ENCODE results near the gene PDE7B. TPM values are rescaled to one million over a fixed set of nuclear protein-coding genes. Genes with fewer than 3 reads are reported as not detected.
"Not testable (repeated sequence)": the region's sequence is repeated elsewhere in the genome, so short reads cannot be mapped to it uniquely, and the experiment has no call there.

Gene PDE7B
- total and polyA plus RNA-seq, 10 donors, result 0.54 to 4.6 (median 1.5) TPM

GRCh38 chr6:135861189-135861588 lies 9.7 kb downstream of the PDE7B start:
- Histone ChIP-seq H3K4me3 (no peak overlapping the region), H3K27me3 (replicated peaks in 1 of 7) (no peaks in the 10 kb centered on the region), H3K9me3 (peaks cover 0 to 4% (median 0%) of the 10 kb centered on the region in 8 donors), H3K27ac (peak overlapping the region in 3 of 8 donors; percentile 9 to 22 (median 11)), H3K36me3 (no peaks in the 10 kb centered on the region), H3K4me1 (peaks cover 0 to 12% (median 0%) of the 10 kb centered on the region in 6 donors)
- 51 to 68% (median 59%) methylated on average over 1 of the region's 1 CpG for WGBS, 5 donors
- intact Hi-C loops (cut with DNase I; ENCODE audit: low total_unique reads), result no loop called here
- TF ChIP-seq CTCF (IDR thresholded peaks at IDR 0.05 in 8 of 11, conservative IDR thresholded peaks at IDR 0.05 in 3 of 11) (no peak), POLR2AphosphoS5 (IDR thresholded peaks at IDR 0.05) (no peak), POLR2A (IDR thresholded peaks at IDR 0.05) (no peak)
- no peak for DNase-seq

DNA sequence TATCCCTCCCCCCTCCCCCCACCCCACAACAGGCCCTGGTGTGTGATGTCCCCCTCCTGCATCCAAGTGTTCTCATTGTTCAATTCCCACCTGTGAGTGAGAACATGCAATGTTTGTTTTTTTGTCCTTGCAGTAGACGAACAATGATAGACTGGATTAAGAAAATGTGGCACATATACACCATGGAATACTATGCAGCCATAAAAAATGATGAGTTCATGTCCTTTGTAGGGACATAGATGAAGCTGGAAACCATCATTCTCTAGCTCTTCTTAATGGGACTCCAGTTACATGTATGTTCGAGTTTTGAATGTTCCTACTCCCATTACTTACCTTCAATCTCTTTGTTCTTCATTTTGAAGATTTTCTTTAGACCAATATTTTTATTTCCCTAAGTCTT lies 13.4 kb downstream of the PDE7B start:
- intact Hi-C loops (cut with DNase I; ENCODE audit: low total_unique reads); H3K4me3 ChIP-seq; DNase-seq; H3K9me3 ChIP-seq; H3K36me3 ChIP-seq; H3K27ac ChIP-seq; H3K27me3 ChIP-seq (replicated peaks in 1 of 7): not testable (repeated sequence)
- WGBS, 5 donors, result 68 to 95% (median 93%) methylated on average over 2 of the region's 2 CpGs
- H3K4me1 ChIP-seq, result peaks cover 0 to 12% (median 0%) of the 10 kb centered on the region in 6 donors

GRCh38 chr6:135866445-135867123 lies 15.1 kb downstream of the PDE7B start:
- TF ChIP-seq POLR2A (IDR thresholded peaks at IDR 0.05), result no peak
- TF ChIP-seq CTCF (IDR thresholded peaks at IDR 0.05 in 8 of 11, conservative IDR thresholded peaks at IDR 0.05 in 3 of 11), result no peak
- no peak for TF ChIP-seq POLR2AphosphoS5 (IDR thresholded peaks at IDR 0.05)
- Histone ChIP-seq H3K9me3 (peaks cover 0 to 4% (median 0%) of the 10 kb centered on the region in 8 donors), H3K36me3 (no peaks in the 10 kb centered on the region), H3K27ac (no peak overlapping the region), H3K27me3 (replicated peaks in 1 of 7) (no peaks in the 10 kb centered on the region), H3K4me1 (peaks cover 0 to 5% (median 0%) of the 10 kb centered on the region in 6 donors), H3K4me3 (no peak overlapping the region)
- DNase-seq, result no peak
- 88 to 95% (median 90%) methylated on average over 7 of the region's 7 CpGs for WGBS, 5 donors
- intact Hi-C loops (cut with DNase I; ENCODE audit: low total_unique reads), result no loop called here

- Histone ChIP-seq H3K27me3 (replicated peaks in 1 of 7) (no peaks in the 10 kb centered on the region), H3K36me3 (no peaks in the 10 kb centered on the region), H3K4me3 (no peak overlapping the region), H3K9me3 (peaks cover 0 to 4% (median 0%) of the 10 kb centered on the region in 8 donors), H3K4me1 (no peaks in the 10 kb centered on the region), H3K27ac (no peak overlapping the region)
- TF ChIP-seq POLR2A (IDR thresholded peaks at IDR 0.05) (no peak), POLR2AphosphoS5 (IDR thresholded peaks at IDR 0.05) (no peak), CTCF (IDR thresholded peaks at IDR 0.05 in 8 of 11, conservative IDR thresholded peaks at IDR 0.05 in 3 of 11) (no peak)
- DNase-seq, result no peak
- intact Hi-C loops (cut with DNase I; ENCODE audit: low total_unique reads), result no loop called here
- WGBS, 5 donors, result 84 to 92% (median 87%) methylated on average over 6 of the region's 6 CpGs
Observed at GRCh38 chr6:135867332-135867731, 15.8 kb downstream of the PDE7B start.
